Endothelial cell of umbilical vein (primary cell): ENCODE results near the gene EFTUD2. TPM values are rescaled to one million over a fixed set of nuclear protein-coding genes. Genes with fewer than 3 reads are reported as not detected.

Experiments
- BruUV-seq: library from RNA; stranded (reverse); fragments of 400-500 nt; replicated peaks from 2 replicates; lab custom pipeline; 2021; lab: Mats Ljungman, UMichigan
- CTCF ChIA-PET: fragments of 300-600, 350-600 bp; sonication (Branson Sonifier 250); formaldehyde crosslinking; loops from one replicate; lab custom pipeline; 2021; ENCODE audit warnings: antibody characterized with exemption, inconsistent platforms; lab: Charles Lee
- POLR2A ChIA-PET: fragments of 300-600, 350-600 bp; sonication (Branson Sonifier 250); formaldehyde crosslinking; loops from one replicate; lab custom pipeline; 2021; ENCODE audit warnings: antibody characterized with exemption, inconsistent platforms; lab: Charles Lee
- DNase-seq: peaks from one replicate; pipeline ENCODE4 v3.0.0-alpha.2; 2011; ENCODE audit warnings: low read depth, low spot score
- FAIRE-seq: peaks from 2 replicates; lab custom pipeline; 2011; peaks lifted over from hg19 to GRCh38; lab: Jason Lieb, UNC
- H2AFZ ChIP-seq: 2 replicates; pipeline ENCODE4 v1.6.0; 2012; ENCODE audit warnings: low read depth, low read length, control low read depth, inconsistent platforms
- H3K27ac ChIP-seq: 2 replicates; pipeline ENCODE4 v1.5.1; 2011; ENCODE audit warnings: low read depth, mild to moderate bottlenecking, control low read depth, low read length, moderate library complexity; ENCODE audit not compliant: insufficient read depth
- H3K27me3 ChIP-seq, 2 experiments: 2 replicates each; pipeline versions ENCODE4 v1.6.0 to v1.6.1; 2011; ENCODE audit warnings: low read length in 2 of 2, mixed read lengths in 1 of 2; ENCODE audit not compliant: control insufficient read depth in 2 of 2, insufficient read depth in 2 of 2
- H3K36me3 ChIP-seq, 2 experiments: 2 replicates in 1 of 2; 3 replicates in 1 of 2; pipeline ENCODE4 v1.5.1; 2011; ENCODE audit warnings: low read length in 2 of 2, mild to moderate bottlenecking in 1 of 2, moderate library complexity in 1 of 2; ENCODE audit not compliant: control insufficient read depth in 2 of 2, insufficient read depth in 2 of 2; ENCODE audit errors: extremely low read depth in 1 of 2
- H3K4me1 ChIP-seq: 3 replicates; pipeline ENCODE4 v1.5.1; 2011; ENCODE audit warnings: mild to moderate bottlenecking, low read length; ENCODE audit not compliant: control insufficient read depth, insufficient read depth; ENCODE audit errors: extremely low read depth
- H3K4me2 ChIP-seq: 2 replicates; pipeline ENCODE4 v1.6.1; 2011; ENCODE audit warnings: low read length, control low read depth, mixed read lengths; ENCODE audit not compliant: insufficient read depth
- H3K4me3 ChIP-seq, 3 experiments: fragments of 200-600 bp in 1 of 3; sonication (generic), shearing (Covaris generic) in 1 of 3; replicated peaks in 1 of 3; 2 replicates each; pipeline ENCODE4 v1.5.1; 2011 to 2016; ENCODE audit warnings: control low read depth in 3 of 3, low read length in 3 of 3, mild to moderate bottlenecking in 2 of 3, inconsistent platforms in 1 of 3, low read depth in 1 of 3, moderate library complexity in 1 of 3; ENCODE audit not compliant: insufficient read depth in 1 of 3
- H3K79me2 ChIP-seq: 2 replicates; pipeline ENCODE4 v1.6.0; 2012; ENCODE audit warnings: low read length, inconsistent platforms; ENCODE audit not compliant: control insufficient read depth, insufficient read depth
- H3K9ac ChIP-seq: replicated peaks from 2 replicates; pipeline ENCODE3; 2011; ENCODE audit warnings: low read length, control low read depth; ENCODE audit not compliant: insufficient read depth; ENCODE audit errors: extremely low read depth
- H3K9me1 ChIP-seq: replicated peaks from 3 replicates; pipeline ENCODE4 v1.6.0; 2011; ENCODE audit warnings: mild to moderate bottlenecking, low read length; ENCODE audit not compliant: control insufficient read depth, insufficient read depth; ENCODE audit errors: extremely low read depth
- H3K9me3 ChIP-seq: replicated peaks from 2 replicates; pipeline ENCODE4 v1.5.1; 2012; ENCODE audit warnings: low read length, inconsistent platforms; ENCODE audit not compliant: control insufficient read depth, insufficient read depth
- H4K20me1 ChIP-seq: replicated peaks from 2 replicates; pipeline ENCODE3; 2011; ENCODE audit warnings: mild to moderate bottlenecking, low read length; ENCODE audit not compliant: control insufficient read depth, insufficient read depth; ENCODE audit errors: extremely low read depth
- CTCF ChIP-seq, 2 donors: IDR thresholded peaks; 1 replicate in 1 of 2; 2 replicates in 1 of 2; pipeline ENCODE4 v1.5.1; 2011; ENCODE audit warnings: low read length in 2 of 2, mild to moderate bottlenecking in 2 of 2, moderate library complexity in 2 of 2, control low read depth in 1 of 2, inconsistent platforms in 1 of 2, low read depth in 1 of 2; ENCODE audit not compliant: insufficient read depth in 1 of 2; ENCODE audit errors: extremely low read depth in 1 of 2
- EZH2 ChIP-seq: IDR thresholded peaks from 2 replicates; pipeline ENCODE4 v1.6.1; 2012; ENCODE audit warnings: borderline replicate concordance, low read depth, mild to moderate bottlenecking, moderate library complexity, low read length, inconsistent platforms; ENCODE audit not compliant: severe bottlenecking
- FOS ChIP-seq: IDR thresholded peaks from 2 replicates; pipeline ENCODE4 v1.6.1; 2011; ENCODE audit warnings: mild to moderate bottlenecking, low read length, moderate library complexity, borderline replicate concordance; ENCODE audit not compliant: insufficient read depth
- GATA2 ChIP-seq: IDR thresholded peaks from 2 replicates; pipeline ENCODE4 v1.7.0; 2011; ENCODE audit warnings: low read depth, mild to moderate bottlenecking, moderate library complexity, mixed read lengths, low read length; ENCODE audit not compliant: insufficient read length, insufficient read depth
- JUN ChIP-seq: IDR thresholded peaks from 2 replicates; pipeline ENCODE4 v1.6.1; 2011; ENCODE audit warnings: borderline replicate concordance, low read depth; ENCODE audit not compliant: insufficient read length, insufficient read depth
- MAX ChIP-seq: IDR thresholded peaks from 2 replicates; pipeline ENCODE4 v1.6.1; 2011; ENCODE audit not compliant: insufficient read depth, insufficient read length
- MYC ChIP-seq: IDR thresholded peaks from one replicate; pipeline ENCODE4 v1.6.1; 2011; ENCODE audit warnings: mild to moderate bottlenecking, low read depth, low read length
- POLR2A ChIP-seq: IDR thresholded peaks from 2 replicates; pipeline ENCODE4 v1.6.1; 2012; ENCODE audit warnings: low read depth, mild to moderate bottlenecking, control low read depth, low read length
- POLR2AphosphoS5 ChIP-seq: IDR thresholded peaks from 2 replicates; pipeline ENCODE4 v1.6.1; 2012; ENCODE audit warnings: low read depth, mild to moderate bottlenecking, control low read depth, low read length, moderate library complexity; ENCODE audit not compliant: insufficient read depth
- dilution Hi-C: fragments of 300-500 bp; cut with MboI; formaldehyde crosslinking; loops from one replicate; pipeline ENCODE4 v1.15.0; 2019; ENCODE audit warnings: low sequenced_read_pairs; ENCODE audit not compliant: extremely low pct_ligation_motif_present
- intact Hi-C: fragments of 100-400 bp; cut with micrococcal nuclease; formaldehyde crosslinking; loops from one replicate; pipeline ENCODE4 v1.10.0; 2022
- polyA plus RNA-seq, 4 experiments: library from polyadenylated mRNA; depleted of rRNA in 3 of 4; stranded (reverse) in 3 of 4; unstranded in 1 of 4; fragments of >200 nt; gene quantifications; 2 replicates each; pipeline versions ENCODE4 v1.2.1 to v1.2.3, GENCODE V29; 2011 to 2012; ENCODE audit warnings: missing spikeins in 1 of 4
- total RNA-seq: library from RNA; stranded (reverse); gene quantifications from 2 replicates; pipeline ENCODE4 v1.2.3, GENCODE V29; 2021

The EFTUD2 gene
- total and polyA plus RNA-seq, 2 donors (not counting 3 experiments of a cell fraction or from before 2014, with no cell fraction given) = 125 to 170 TPM

- no peak for DNase-seq
- peaks cover 31% of the 10 kb centered on the region for H3K4me1 ChIP-seq
- no peaks in the 10 kb centered on the region for H4K20me1 ChIP-seq
- peak overlapping the region; percentile 84 for H3K27ac ChIP-seq
- no peak overlapping the region for H3K9ac ChIP-seq
- H3K9me3 ChIP-seq = no peaks in the 10 kb centered on the region
- no TSS peak for BruUV-seq
- H3K27me3 ChIP-seq = no peaks in the 10 kb centered on the region
- TF ChIP-seq EZH2 (no peak), MAX (no peak), FOS (no peak), POLR2A (no peak), GATA2 (no peak), POLR2AphosphoS5 (no peak), MYC (no peak), JUN (no peak), CTCF (IDR thresholded peaks at IDR 0.05; ENCODE audit: extremely low read depth in 1 of 2, insufficient read depth in 1 of 2, low read depth in 1 of 2, low read length in 2 of 2) (no peak)
- ChIA-PET CTCF (interaction anchor here (1.3 to 2.2 kb wide), 3 partner anchors 11 to 115 kb away, joined by 3 to 11 read pairs (median 4); no protein-coding TSS in a partner anchor), POLR2A (no interaction called here)
- H3K4me3 ChIP-seq = no peak overlapping the region
- H3K9me1 ChIP-seq = no peaks in the 10 kb centered on the region
- peak overlapping the region; percentile 54 for H3K4me2 ChIP-seq
- dilution Hi-C loops (no loop called here), intact Hi-C loops (no loop called here)
- H3K79me2 ChIP-seq = no peaks in the 10 kb centered on the region
- peak; percentile 63 for FAIRE-seq
- H3K36me3 ChIP-seq = no peaks in the 10 kb centered on the region
- peak overlapping the region; percentile 25 for H2AFZ ChIP-seq
These were observed 7.8 kb upstream of the EFTUD2 start for GRCh38 chr17:44906763-44907728.
